Ascending aorta (tissue), 2 donors: ENCODE data around the gene TRIM27. TPM values are rescaled to one million over a fixed set of nuclear protein-coding genes. Genes with fewer than 3 reads are reported as not detected.
"Not testable (repeated sequence)": the region's sequence is repeated elsewhere in the genome, so short reads cannot be mapped to it uniquely, and the experiment has no call there.

Source experiments
- DNase-seq, 2 donors: peaks; one replicate each; pipeline ENCODE4 v3.0.0-alpha.2; 2019; ENCODE audit warnings: low spot score in 2 of 2
- H3K27ac ChIP-seq, 2 donors: fragments of 200-600 bp; sonication (generic); one replicate each; pipeline ENCODE4 v1.5.1; 2016 to 2017; ENCODE audit warnings: mild to moderate bottlenecking in 1 of 2
- H3K27me3 ChIP-seq: fragments of 200-600 bp; sonication (generic); one replicate; pipeline ENCODE4 v1.5.1; 2017
- H3K36me3 ChIP-seq, 2 donors: fragments of 200-600 bp; sonication (generic); one replicate each; pipeline ENCODE4 v1.5.1; 2016
- H3K4me1 ChIP-seq, 2 donors: fragments of 200-600 bp; sonication (generic); one replicate each; pipeline ENCODE4 v1.5.1; 2016 to 2017; ENCODE audit warnings: mild to moderate bottlenecking in 1 of 2
- H3K4me3 ChIP-seq, 2 donors: fragments of 200-600 bp; sonication (generic); one replicate each; pipeline ENCODE4 v1.5.1; 2016 to 2017; ENCODE audit warnings: mild to moderate bottlenecking in 1 of 2
- H3K9me3 ChIP-seq, 2 donors: fragments of 200-600 bp; sonication (generic); one replicate each; pipeline ENCODE4 v1.5.1; 2016
- intact Hi-C: fragments of 100-400 bp; cut with DNase I; formaldehyde crosslinking; loops from one replicate; pipeline ENCODE4 v1.15.1; 2023
- total RNA-seq: library from RNA; depleted of rRNA; stranded (reverse); fragments of >200 nt; gene quantifications from one replicate; pipeline ENCODE4 v1.1.0, GENCODE V29; 2016
- TF ChIP-seq, protein P1 (sequence below), 3 experiments: fragments of 200-600 bp in 2 of 3; fragments of 450-650 bp in 1 of 3; sonication (generic) in 2 of 3; IDR thresholded peaks; one replicate each; pipeline ENCODE4 v1.5.1; 2016 to 2019; ENCODE audit warnings: antibody characterized with exemption in 3 of 3, mild to moderate bottlenecking in 1 of 3, moderate library complexity in 1 of 3

Gene TRIM27
- total RNA-seq, 1 donor from 2014 or later = 167 TPM

DNA sequence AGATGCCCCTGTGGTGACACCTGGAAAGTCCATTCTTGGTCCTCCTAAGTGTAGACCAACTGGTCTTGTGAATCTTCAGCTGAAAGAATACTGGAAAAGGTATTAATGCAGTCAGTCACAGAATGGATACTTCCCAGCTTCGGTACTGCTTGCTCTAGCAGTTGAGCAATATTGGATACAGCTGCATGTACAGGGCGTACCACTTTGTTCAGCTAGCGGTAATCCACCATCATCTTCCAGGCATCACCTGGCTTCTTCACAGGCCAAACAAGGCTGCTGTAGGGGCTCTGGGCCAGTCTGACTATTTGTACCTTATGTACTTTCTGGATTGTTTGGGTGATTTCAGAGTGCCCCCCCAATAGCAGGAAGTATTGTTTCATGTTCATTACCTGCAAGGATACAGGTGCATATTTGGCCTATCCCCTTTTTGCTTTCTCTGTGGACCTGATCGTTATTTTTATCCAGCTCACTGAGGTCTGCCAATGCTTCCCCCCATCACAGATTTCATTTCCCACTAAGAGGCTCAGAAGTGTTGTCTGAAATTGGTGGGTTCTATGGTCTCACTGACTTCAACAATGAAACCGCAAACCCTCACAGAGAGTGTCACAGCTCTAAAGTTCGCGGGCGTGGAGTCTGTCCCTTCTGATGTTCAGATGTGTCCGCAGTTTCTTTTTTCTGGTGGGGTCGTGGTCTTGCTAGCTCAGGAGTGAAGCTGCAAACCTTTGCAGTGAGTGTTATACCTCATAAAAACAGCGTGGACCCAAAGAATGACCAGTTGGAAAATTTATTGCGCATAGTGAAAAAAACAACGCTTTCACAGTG is 52.2 kb downstream of the TRIM27 start:
- no peaks in the 10 kb centered on the region for H3K36me3 ChIP-seq
- no peak overlapping the region for H3K4me3 ChIP-seq
- no peaks in the 10 kb centered on the region for H3K9me3 ChIP-seq
- no peaks in the 10 kb centered on the region for H3K4me1 ChIP-seq
- no peak overlapping the region for H3K27ac ChIP-seq
- intact Hi-C loops = no loop called here
- TF ChIP-seq, protein P1, sequence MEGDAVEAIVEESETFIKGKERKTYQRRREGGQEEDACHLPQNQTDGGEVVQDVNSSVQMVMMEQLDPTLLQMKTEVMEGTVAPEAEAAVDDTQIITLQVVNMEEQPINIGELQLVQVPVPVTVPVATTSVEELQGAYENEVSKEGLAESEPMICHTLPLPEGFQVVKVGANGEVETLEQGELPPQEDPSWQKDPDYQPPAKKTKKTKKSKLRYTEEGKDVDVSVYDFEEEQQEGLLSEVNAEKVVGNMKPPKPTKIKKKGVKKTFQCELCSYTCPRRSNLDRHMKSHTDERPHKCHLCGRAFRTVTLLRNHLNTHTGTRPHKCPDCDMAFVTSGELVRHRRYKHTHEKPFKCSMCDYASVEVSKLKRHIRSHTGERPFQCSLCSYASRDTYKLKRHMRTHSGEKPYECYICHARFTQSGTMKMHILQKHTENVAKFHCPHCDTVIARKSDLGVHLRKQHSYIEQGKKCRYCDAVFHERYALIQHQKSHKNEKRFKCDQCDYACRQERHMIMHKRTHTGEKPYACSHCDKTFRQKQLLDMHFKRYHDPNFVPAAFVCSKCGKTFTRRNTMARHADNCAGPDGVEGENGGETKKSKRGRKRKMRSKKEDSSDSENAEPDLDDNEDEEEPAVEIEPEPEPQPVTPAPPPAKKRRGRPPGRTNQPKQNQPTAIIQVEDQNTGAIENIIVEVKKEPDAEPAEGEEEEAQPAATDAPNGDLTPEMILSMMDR (IDR thresholded peaks at IDR 0.05) = no peak
- DNase-seq = no peak
- H3K27me3 ChIP-seq = no peaks in the 10 kb centered on the region

DNA sequence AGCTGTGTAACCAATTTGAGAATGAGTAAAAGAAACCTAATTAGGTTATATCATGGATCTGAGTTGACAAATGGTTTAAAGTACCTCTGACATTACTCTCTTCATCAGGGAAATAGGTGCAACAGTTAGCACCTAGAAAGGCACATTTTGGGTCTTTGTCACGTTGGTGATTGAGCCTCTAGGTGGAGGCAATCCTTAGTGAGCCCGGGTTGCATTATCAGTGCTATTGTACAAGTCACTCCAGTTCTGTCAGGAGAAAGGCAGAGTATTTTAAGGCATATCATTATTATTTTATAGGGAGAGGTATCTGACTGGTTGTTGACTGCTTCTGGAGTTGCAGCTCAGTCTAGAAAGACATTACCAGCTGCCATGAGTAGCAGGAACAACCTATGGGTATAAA is 54.9 kb downstream of the TRIM27 start:
- TF ChIP-seq, protein P1 (IDR thresholded peaks at IDR 0.05) = no peak
- intact Hi-C loops = loop anchor here (10.0 kb wide), 2 partner anchors 146 to 974 kb away; a partner anchor contains a TSS
- H3K4me1 ChIP-seq = peaks cover 0 to 3% of the 10 kb centered on the region in 2 donors
- H3K27me3 ChIP-seq = no peaks in the 10 kb centered on the region
- no peak overlapping the region for H3K27ac ChIP-seq
- no peak overlapping the region for H3K4me3 ChIP-seq
- H3K9me3 ChIP-seq = no peaks in the 10 kb centered on the region
- DNase-seq = no peak
- no peaks in the 10 kb centered on the region for H3K36me3 ChIP-seq

DNA sequence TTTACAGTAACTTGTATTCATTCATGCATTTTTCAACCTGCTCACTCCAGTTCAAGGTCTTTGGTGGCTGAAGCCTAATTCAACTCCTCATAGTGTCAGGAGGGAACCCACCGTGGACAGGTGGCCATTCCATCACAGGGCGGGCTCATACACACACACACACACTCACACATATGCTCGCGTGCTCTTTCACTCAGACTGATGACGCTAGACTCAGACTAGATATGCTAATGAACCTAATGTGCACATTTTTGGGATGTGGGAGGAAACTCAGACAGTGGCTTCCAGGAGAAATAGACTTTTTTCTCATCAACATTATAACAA is 56.7 kb downstream of the TRIM27 start:
- TF ChIP-seq, protein P1 (IDR thresholded peaks at IDR 0.05) = no peak
- no peaks in the 10 kb centered on the region for H3K9me3 ChIP-seq
- H3K27me3 ChIP-seq = no peaks in the 10 kb centered on the region
- intact Hi-C loops = loop anchor here (10.0 kb wide), 2 partner anchors 148 to 972 kb away; a partner anchor contains a TSS
- peak overlapping the region; percentile 74 to 76 for H3K4me3 ChIP-seq
- H3K36me3 ChIP-seq = no peaks in the 10 kb centered on the region
- H3K4me1 ChIP-seq = peaks cover 0 to 3% of the 10 kb centered on the region in 2 donors
- DNase-seq = no peak
- H3K27ac ChIP-seq = peak overlapping the region; percentile 73 to 78

DNA sequence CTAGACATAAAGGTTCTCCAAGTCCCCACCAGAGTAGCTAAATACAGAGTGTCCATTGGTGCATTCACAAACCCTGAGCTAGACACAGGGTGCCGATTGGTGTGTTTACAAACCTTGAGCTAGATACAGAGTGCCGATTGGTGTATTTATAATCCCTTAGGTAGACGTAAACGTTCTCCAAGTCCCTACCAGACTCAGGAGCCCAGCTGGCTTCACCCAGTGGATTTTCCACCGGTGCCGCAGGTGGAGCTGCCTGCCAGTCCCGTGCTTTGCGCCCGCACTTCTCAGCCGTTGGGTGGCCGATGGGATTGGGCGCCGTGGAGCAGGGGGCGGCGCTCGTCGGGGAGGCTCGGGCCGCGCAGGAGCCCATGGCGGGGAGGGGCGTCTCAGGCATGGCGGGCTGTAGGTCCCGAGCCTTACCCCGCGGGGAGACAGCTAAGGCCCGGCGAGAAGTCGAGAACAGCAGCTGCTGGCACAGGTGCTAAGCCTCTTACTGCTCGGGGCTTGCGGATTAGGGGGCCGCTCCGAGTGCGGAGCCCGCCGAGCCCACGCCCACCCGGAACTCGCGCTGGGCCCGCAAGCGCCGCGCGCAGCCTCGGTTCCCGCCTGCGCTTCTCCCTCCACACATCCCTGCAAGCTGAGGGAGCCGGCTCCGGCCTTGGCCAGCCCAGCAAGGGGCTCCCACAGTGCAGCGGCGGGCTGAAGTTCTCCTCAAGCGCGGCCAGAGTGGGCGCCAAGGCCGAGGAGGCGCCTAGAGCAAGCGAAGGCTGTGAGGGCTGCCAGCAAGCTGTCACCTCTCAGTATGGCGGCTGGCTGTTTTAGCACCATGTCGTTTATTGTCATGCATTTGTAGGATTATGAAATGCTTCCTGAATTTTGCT is 57.3 kb downstream of the TRIM27 start:
- H3K36me3 ChIP-seq, H3K4me1 ChIP-seq, H3K9me3 ChIP-seq, H3K27me3 ChIP-seq: not testable (repeated sequence)
- Histone ChIP-seq H3K27ac (peak overlapping the region; percentile 73 to 78), H3K4me3 (peak overlapping the region; percentile 74 to 76)
- DNase-seq = peak; percentile 23 to 80
- intact Hi-C loops = loop anchor here (1.0 to 10.0 kb wide), 3 partner anchors 57 to 972 kb away; partner anchors contain the start of gene TRIM27

DNA sequence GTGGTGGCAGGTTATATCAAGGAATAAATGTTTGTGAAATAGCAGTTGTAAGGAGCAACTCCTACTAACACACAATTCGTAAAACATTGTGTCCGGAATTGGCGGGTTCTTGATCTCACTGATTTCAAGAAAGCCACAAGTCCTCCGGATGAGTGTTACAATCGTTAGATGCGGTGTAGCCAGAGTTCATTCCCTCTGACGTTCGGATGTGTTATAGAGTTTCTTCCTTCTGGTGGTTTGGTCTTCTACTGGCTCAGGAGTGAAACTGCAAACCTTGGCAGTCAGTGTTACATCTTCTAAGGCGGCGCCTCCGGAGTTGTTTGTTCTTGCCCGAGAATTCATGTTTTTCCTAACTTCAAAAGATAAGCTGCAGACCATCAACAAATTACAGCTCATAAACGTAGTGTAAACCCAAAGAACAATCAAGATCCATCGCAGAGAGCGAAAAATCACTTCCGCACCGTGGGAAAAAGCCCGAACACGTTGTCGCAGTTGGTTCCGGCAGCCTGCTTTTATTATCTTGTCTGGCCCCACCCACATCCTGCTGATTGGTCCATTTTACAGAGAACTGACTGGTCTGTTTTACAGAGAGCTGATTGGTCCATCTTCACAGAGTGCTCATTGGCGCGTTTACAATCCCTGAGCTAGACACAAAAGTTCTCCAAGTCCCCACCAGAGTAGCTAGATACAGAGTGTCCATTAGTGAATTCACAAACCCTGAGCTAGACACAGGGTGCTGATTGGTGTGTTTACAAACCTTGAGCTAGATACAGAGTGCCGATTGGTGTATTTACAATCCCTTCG is 58.2 kb downstream of the TRIM27 start:
- intact Hi-C loops = loop anchor here (1.0 to 10.0 kb wide), 3 partner anchors 58 to 971 kb away; partner anchors contain the start of gene TRIM27
- Histone ChIP-seq H3K36me3 (no peaks in the 10 kb centered on the region), H3K9me3 (no peaks in the 10 kb centered on the region), H3K4me3 (peak overlapping the region in 1 of 2 donors; percentile 76), H3K4me1 (peaks cover 0 to 3% of the 10 kb centered on the region in 2 donors), H3K27me3 (no peaks in the 10 kb centered on the region), H3K27ac (peak overlapping the region; percentile 73 to 78)
- TF ChIP-seq, protein P1 (IDR thresholded peaks at IDR 0.05) = no peak
- no peak for DNase-seq
